GM21723 (cell line): ENCODE data around the gene BTG4.

Source experiments
- ATAC-seq: cut with Tn5 transposase; IDR thresholded peaks from one replicate; pipeline ENCODE4 v1.9.1; 2021; ENCODE audit warnings: mild to moderate bottlenecking, moderate library complexity; ENCODE audit not compliant: unreplicated experiment

The BTG4 gene

GRCh38 chr11:111512296-111513239 is at the start of gene BTG4:
Gene BTG4 (minus strand): TSS chr11:111512386. CDS start chr11:111498776, 13,610 bp downstream.
- ATAC-seq, result no peak

GRCh38 chr11:111561791-111562325 is 49.7 kb upstream of the BTG4 start:
- no peak for ATAC-seq

GRCh38 chr11:111561306-111561705 is 49.1 kb upstream of the BTG4 start:
- no peak for ATAC-seq

GRCh38 chr11:111560800-111561199 is 48.6 kb upstream of the BTG4 start:
- no peak for ATAC-seq

- ATAC-seq, result no peak
These were observed 47.7 kb upstream of the BTG4 start for GRCh38 chr11:111559800-111560464.

GRCh38 chr11:111557425-111558111 is 45.4 kb upstream of the BTG4 start:
- no peak for ATAC-seq

- ATAC-seq, result no peak
These were observed 43.1 kb upstream of the BTG4 start for GRCh38 chr11:111555255-111555654.

GRCh38 chr11:111554532-111554931 is 42.3 kb upstream of the BTG4 start:
- ATAC-seq, result no peak

- no peak for ATAC-seq
These were observed 38.1 kb upstream of the BTG4 start for GRCh38 chr11:111550258-111550657.

GRCh38 chr11:111549869-111550203 is 37.6 kb upstream of the BTG4 start:
- no peak for ATAC-seq

GRCh38 chr11:111549196-111549868 is 37.1 kb upstream of the BTG4 start:
- no peak for ATAC-seq

- ATAC-seq, result no peak
These were observed 36.3 kb upstream of the BTG4 start for GRCh38 chr11:111548525-111548924.

- ATAC-seq, result no peak
These were observed 30.6 kb upstream of the BTG4 start for GRCh38 chr11:111542606-111543275.

- no peak for ATAC-seq
These were observed 29.3 kb upstream of the BTG4 start for GRCh38 chr11:111541254-111542061.

- no peak for ATAC-seq
These were observed 28.7 kb upstream of the BTG4 start for GRCh38 chr11:111540937-111541253.

GRCh38 chr11:111540114-111540936 is 28.1 kb upstream of the BTG4 start, which contains the start of gene LAYN:
Gene LAYN (plus strand): TSS chr11:111540720. CDS start chr11:111540844, 124 bp downstream.
- ATAC-seq, result no peak

GRCh38 chr11:111539426-111540113 is 27.4 kb upstream of the BTG4 start:
- ATAC-seq, result no peak
